ENCODE measurements around the gene DDX24.

DDX24 gene

DNA sequence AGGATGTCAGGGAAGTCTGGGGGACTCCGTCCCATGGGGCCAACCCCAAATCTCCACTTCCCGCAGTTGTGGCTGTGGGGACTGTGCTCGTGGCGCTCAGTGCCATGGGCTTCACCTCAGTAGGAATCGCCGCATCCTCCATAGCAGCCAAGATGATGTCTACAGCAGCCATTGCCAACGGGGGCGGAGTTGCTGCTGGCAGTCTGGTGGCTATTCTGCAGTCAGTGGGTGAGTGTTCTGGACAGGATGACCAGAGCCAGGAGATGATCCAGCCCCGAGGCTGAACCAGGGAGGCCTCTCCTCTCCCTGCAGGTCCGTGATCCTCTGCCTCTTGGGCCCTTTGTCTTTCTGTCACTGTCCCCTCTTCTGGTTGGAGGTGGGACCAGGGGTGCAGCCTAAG lies 20.7 kb upstream of the DDX24 start:
- DNase-seq (ENCODE audit: low read depth) = no peak
- TF ChIP-seq POLR2A (IDR thresholded peaks at IDR 0.05; ENCODE audit: extremely low read depth, insufficient read length) (no peak), MAX (IDR thresholded peaks at IDR 0.05; ENCODE audit: low read depth, low read length) (no peak), MYC (IDR thresholded peaks at IDR 0.05; ENCODE audit: low read depth, low read length) (no peak)
- TF ChIP-seq, protein P1, sequence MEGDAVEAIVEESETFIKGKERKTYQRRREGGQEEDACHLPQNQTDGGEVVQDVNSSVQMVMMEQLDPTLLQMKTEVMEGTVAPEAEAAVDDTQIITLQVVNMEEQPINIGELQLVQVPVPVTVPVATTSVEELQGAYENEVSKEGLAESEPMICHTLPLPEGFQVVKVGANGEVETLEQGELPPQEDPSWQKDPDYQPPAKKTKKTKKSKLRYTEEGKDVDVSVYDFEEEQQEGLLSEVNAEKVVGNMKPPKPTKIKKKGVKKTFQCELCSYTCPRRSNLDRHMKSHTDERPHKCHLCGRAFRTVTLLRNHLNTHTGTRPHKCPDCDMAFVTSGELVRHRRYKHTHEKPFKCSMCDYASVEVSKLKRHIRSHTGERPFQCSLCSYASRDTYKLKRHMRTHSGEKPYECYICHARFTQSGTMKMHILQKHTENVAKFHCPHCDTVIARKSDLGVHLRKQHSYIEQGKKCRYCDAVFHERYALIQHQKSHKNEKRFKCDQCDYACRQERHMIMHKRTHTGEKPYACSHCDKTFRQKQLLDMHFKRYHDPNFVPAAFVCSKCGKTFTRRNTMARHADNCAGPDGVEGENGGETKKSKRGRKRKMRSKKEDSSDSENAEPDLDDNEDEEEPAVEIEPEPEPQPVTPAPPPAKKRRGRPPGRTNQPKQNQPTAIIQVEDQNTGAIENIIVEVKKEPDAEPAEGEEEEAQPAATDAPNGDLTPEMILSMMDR (IDR thresholded peaks at IDR 0.05; ENCODE audit: low read depth, low read length) = no peak
- no peak overlapping the region for H3K4me3 ChIP-seq (ENCODE audit: low read depth, low read length)

GRCh38 chr14:94100847-94101246 lies 19.8 kb upstream of the DDX24 start:
- TF ChIP-seq POLR2A (IDR thresholded peaks at IDR 0.05; ENCODE audit: extremely low read depth, insufficient read length) (no peak), MYC (IDR thresholded peaks at IDR 0.05; ENCODE audit: low read depth, low read length) (no peak)
- TF ChIP-seq, protein P1 (IDR thresholded peaks at IDR 0.05; ENCODE audit: low read depth, low read length) = no peak
- DNase-seq (ENCODE audit: low read depth) = no peak
- H3K4me3 ChIP-seq (ENCODE audit: low read depth, low read length) = no peak overlapping the region

DNA sequence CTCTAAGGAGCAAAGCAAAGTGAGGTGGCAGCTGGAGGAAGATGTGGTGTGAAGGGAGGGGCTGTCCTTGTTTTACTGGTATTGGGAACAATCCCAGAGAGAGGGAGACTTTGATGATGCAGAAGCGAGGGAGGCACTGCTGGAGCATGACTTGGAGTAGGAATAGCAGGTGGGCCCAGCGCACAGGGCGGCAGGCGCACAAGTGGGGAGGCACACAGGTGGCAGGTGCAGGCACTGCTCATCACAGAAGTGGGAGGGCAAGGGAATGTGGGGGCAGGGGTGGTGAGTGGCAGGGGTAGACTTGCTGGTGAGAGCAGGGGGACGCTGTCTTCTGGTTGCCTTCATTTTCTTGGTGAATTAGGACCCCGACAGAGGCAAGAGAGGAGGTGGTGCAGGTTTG lies 18.0 kb upstream of the DDX24 start:
- TF ChIP-seq MAX (IDR thresholded peaks at IDR 0.05; ENCODE audit: low read depth, low read length) (no peak), POLR2A (IDR thresholded peaks at IDR 0.05; ENCODE audit: extremely low read depth, insufficient read length) (no peak), MYC (IDR thresholded peaks at IDR 0.05; ENCODE audit: low read depth, low read length) (no peak)
- TF ChIP-seq, protein P1 (IDR thresholded peaks at IDR 0.05; ENCODE audit: low read depth, low read length) = no peak
- H3K4me3 ChIP-seq (ENCODE audit: low read depth, low read length) = no peak overlapping the region
- DNase-seq (ENCODE audit: low read depth) = no peak

- no peak for DNase-seq (ENCODE audit: low read depth)
- TF ChIP-seq MAX (IDR thresholded peaks at IDR 0.05; ENCODE audit: low read depth, low read length) (no peak), POLR2A (IDR thresholded peaks at IDR 0.05; ENCODE audit: extremely low read depth, insufficient read length) (no peak), MYC (IDR thresholded peaks at IDR 0.05; ENCODE audit: low read depth, low read length) (no peak)
- TF ChIP-seq, protein P1 (IDR thresholded peaks at IDR 0.05; ENCODE audit: low read depth, low read length) = no peak
- H3K4me3 ChIP-seq (ENCODE audit: low read depth, low read length) = no peak overlapping the region
Measured at GRCh38 chr14:94098326-94098992, 17.5 kb upstream of the DDX24 start.

GRCh38 chr14:94097091-94097490 lies 16.1 kb upstream of the DDX24 start:
- no peak for TF ChIP-seq MAX (IDR thresholded peaks at IDR 0.05; ENCODE audit: low read depth, low read length)
- no peak for TF ChIP-seq POLR2A (IDR thresholded peaks at IDR 0.05; ENCODE audit: extremely low read depth, insufficient read length)
- TF ChIP-seq, protein P1 (IDR thresholded peaks at IDR 0.05; ENCODE audit: low read depth, low read length) = no peak
- TF ChIP-seq MYC (IDR thresholded peaks at IDR 0.05; ENCODE audit: low read depth, low read length) = no peak
- H3K4me3 ChIP-seq (ENCODE audit: low read depth, low read length) = no peak overlapping the region
- DNase-seq (ENCODE audit: low read depth) = no peak

DNA sequence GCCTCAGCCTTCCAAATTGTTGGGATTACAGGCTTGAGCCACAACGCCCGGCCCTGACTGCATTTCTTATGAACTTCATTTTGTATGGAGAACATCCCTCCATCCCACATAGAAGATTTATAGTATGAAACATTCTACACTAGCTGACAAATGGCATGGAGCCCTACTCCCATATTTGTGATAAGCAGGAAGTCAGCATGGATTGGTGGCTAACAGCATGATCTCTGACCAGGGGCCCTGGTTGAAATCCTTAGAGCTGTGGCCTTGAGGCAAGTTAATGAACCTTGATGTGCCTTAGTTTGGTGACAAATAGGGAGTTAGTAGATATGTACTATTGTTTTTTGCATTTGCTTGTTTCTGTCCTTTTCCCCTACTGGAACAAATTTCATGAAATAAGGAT lies 12.4 kb upstream of the DDX24 start:
- no peak for TF ChIP-seq POLR2A (IDR thresholded peaks at IDR 0.05; ENCODE audit: extremely low read depth, insufficient read length)
- TF ChIP-seq MAX (IDR thresholded peaks at IDR 0.05; ENCODE audit: low read depth, low read length) = no peak
- TF ChIP-seq, protein P1 (IDR thresholded peaks at IDR 0.05; ENCODE audit: low read depth, low read length) = no peak
- no peak for TF ChIP-seq MYC (IDR thresholded peaks at IDR 0.05; ENCODE audit: low read depth, low read length)
- no peak for DNase-seq (ENCODE audit: low read depth)
- no peak overlapping the region for H3K4me3 ChIP-seq (ENCODE audit: low read depth, low read length)
